ENCODE measurements around the gene ALX3. TPM values are rescaled to one million over a fixed set of nuclear protein-coding genes. Genes with fewer than 3 reads are reported as not detected.

ALX3 gene
- polyA plus RNA-seq, 1 donor (not counting 4 experiments of a cell fraction or from before 2014, with no cell fraction given) = not detected

DNA sequence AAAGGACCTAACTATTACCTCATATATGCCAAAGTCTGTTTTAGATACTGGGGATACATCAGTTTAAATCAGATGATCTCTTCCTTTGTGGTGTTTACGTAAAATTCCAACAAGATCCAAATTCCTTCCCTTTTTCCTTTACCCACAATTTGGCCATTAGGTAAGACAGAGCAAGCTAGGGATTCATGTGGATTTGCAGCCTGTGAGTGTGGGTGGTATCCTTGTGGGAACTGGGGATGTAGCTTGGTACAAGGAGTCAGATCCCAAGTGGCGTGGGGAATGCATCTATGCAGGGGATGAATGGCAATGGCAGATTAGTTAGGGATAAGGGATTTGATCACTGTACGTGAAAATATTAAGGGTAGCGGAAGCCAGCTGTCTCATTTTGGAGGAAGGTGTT is 45.9 kb downstream of the ALX3 start:
- DNase-seq (ENCODE audit: low read depth, low spot score) = no peak
- Histone ChIP-seq H3K27me3 (ENCODE audit: control insufficient read depth, extremely low read depth, insufficient read depth, low read length) (no peaks in the 10 kb centered on the region), H2AFZ (ENCODE audit: control insufficient read depth, low read length) (no peak overlapping the region), H3K27ac (ENCODE audit: control insufficient read depth, insufficient read depth, low read length) (no peak overlapping the region), H4K20me1 (ENCODE audit: control insufficient read depth, extremely low read depth, insufficient read depth, low read length) (no peaks in the 10 kb centered on the region), H3K4me2 (ENCODE audit: control insufficient read depth, extremely low read depth, insufficient read depth, low read depth, low read length) (no peak overlapping the region), H3K79me2 (ENCODE audit: control insufficient read depth, insufficient read depth, low read length) (no peaks in the 10 kb centered on the region), H3K4me3 (ENCODE audit: control insufficient read depth in 2 of 3, extremely low read depth in 1 of 3, insufficient read depth in 2 of 3, low read depth in 1 of 3, low read length in 3 of 3) (no peak overlapping the region), H3K4me1 (ENCODE audit: control insufficient read depth, extremely low read depth, insufficient read depth, low read length) (no peaks in the 10 kb centered on the region), H3K9ac (ENCODE audit: control insufficient read depth, extremely low read depth, insufficient read depth, low read length) (no peak overlapping the region), H3K9me1 (ENCODE audit: control insufficient read depth, extremely low read depth, insufficient read depth, low read length) (no peaks in the 10 kb centered on the region), H3K9me3 (ENCODE audit: control insufficient read depth, low read depth, low read length) (no peaks in the 10 kb centered on the region), H3K36me3 (ENCODE audit: control insufficient read depth in 2 of 2, extremely low read depth in 1 of 2, insufficient read depth in 2 of 2, low read length in 2 of 2) (peaks cover 16 to 20% of the 10 kb centered on the region in 2 experiments)
- no peak for TF ChIP-seq EZH2 (IDR thresholded peaks at IDR 0.05; ENCODE audit: low read length)
- TF ChIP-seq, protein P1, sequence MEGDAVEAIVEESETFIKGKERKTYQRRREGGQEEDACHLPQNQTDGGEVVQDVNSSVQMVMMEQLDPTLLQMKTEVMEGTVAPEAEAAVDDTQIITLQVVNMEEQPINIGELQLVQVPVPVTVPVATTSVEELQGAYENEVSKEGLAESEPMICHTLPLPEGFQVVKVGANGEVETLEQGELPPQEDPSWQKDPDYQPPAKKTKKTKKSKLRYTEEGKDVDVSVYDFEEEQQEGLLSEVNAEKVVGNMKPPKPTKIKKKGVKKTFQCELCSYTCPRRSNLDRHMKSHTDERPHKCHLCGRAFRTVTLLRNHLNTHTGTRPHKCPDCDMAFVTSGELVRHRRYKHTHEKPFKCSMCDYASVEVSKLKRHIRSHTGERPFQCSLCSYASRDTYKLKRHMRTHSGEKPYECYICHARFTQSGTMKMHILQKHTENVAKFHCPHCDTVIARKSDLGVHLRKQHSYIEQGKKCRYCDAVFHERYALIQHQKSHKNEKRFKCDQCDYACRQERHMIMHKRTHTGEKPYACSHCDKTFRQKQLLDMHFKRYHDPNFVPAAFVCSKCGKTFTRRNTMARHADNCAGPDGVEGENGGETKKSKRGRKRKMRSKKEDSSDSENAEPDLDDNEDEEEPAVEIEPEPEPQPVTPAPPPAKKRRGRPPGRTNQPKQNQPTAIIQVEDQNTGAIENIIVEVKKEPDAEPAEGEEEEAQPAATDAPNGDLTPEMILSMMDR (optimal IDR thresholded peaks at IDR 0.05 in 1 of 3, IDR thresholded peaks at IDR 0.05 in 1 of 3, conservative IDR thresholded peaks at IDR 0.05 in 1 of 3; ENCODE audit: extremely low read depth in 1 of 3, insufficient read depth in 2 of 3, low read length in 3 of 3) = no peak
- no peak for FAIRE-seq
- dilution Hi-C loops (cut with MboI; ENCODE audit: extremely low pct_ligation_motif_present, low sequenced_read_pairs) = no loop called here

DNA sequence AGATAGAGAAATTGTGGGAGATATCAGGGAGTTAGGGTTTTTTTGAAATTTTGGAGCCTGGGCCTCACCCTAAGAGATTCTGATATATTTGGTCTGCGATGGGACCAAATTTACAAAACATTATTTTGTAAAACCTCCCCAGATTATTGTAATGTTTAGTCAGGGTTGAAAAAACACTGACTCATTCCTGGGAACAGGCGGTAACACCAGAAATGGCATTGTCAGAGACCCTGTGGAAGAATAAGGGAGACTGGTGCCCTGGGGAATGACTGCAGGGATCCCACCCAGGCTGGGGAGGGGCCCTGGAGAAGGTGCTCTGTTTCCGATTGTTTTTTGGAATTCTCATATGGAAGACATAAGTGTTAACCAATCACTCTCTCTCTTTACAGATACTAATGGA is 49.2 kb downstream of the ALX3 start:
- TF ChIP-seq, protein P1 (optimal IDR thresholded peaks at IDR 0.05 in 1 of 3, IDR thresholded peaks at IDR 0.05 in 1 of 3, conservative IDR thresholded peaks at IDR 0.05 in 1 of 3; ENCODE audit: extremely low read depth in 1 of 3, insufficient read depth in 2 of 3, low read length in 3 of 3) = no peak
- TF ChIP-seq EZH2 (IDR thresholded peaks at IDR 0.05; ENCODE audit: low read length) = no peak
- Histone ChIP-seq H3K27ac (ENCODE audit: control insufficient read depth, insufficient read depth, low read length) (no peak overlapping the region), H3K4me1 (ENCODE audit: control insufficient read depth, extremely low read depth, insufficient read depth, low read length) (no peaks in the 10 kb centered on the region), H3K9me1 (ENCODE audit: control insufficient read depth, extremely low read depth, insufficient read depth, low read length) (no peaks in the 10 kb centered on the region), H3K27me3 (ENCODE audit: control insufficient read depth, extremely low read depth, insufficient read depth, low read length) (no peaks in the 10 kb centered on the region), H3K79me2 (ENCODE audit: control insufficient read depth, insufficient read depth, low read length) (no peaks in the 10 kb centered on the region), H3K9ac (ENCODE audit: control insufficient read depth, extremely low read depth, insufficient read depth, low read length) (no peak overlapping the region), H3K9me3 (ENCODE audit: control insufficient read depth, low read depth, low read length) (no peaks in the 10 kb centered on the region), H3K4me3 (ENCODE audit: control insufficient read depth in 2 of 3, extremely low read depth in 1 of 3, insufficient read depth in 2 of 3, low read depth in 1 of 3, low read length in 3 of 3) (no peak overlapping the region), H3K4me2 (ENCODE audit: control insufficient read depth, extremely low read depth, insufficient read depth, low read depth, low read length) (no peak overlapping the region), H4K20me1 (ENCODE audit: control insufficient read depth, extremely low read depth, insufficient read depth, low read length) (no peaks in the 10 kb centered on the region), H2AFZ (ENCODE audit: control insufficient read depth, low read length) (no peak overlapping the region), H3K36me3 (ENCODE audit: control insufficient read depth in 2 of 2, extremely low read depth in 1 of 2, insufficient read depth in 2 of 2, low read length in 2 of 2) (peaks cover 26 to 38% of the 10 kb centered on the region in 2 experiments)
- DNase-seq (ENCODE audit: low read depth, low spot score) (no peak), FAIRE-seq (no peak)
- dilution Hi-C loops (cut with MboI; ENCODE audit: extremely low pct_ligation_motif_present, low sequenced_read_pairs) = no loop called here

All from keratinocyte (primary cell).